ENCODE data around the gene GPR18.

Gene GPR18

DNA sequence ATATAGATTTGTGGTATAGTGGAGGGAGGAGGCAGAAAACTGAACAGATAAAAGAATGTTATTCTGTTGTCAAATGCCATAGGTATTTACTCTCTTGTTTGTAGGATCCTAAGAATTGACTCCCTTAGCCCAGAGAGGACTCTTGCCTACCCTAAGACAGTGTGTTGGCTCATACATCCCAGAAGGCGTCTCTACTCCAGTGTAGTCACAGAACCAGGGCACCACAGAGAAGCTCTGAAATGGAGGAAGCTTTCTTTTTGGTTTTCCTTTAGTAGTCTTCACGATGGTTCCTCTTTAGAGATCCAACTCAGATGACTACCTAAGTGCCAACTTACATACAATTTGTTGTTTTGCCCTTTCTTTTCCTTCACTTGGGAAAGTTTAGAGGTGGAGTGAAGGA is 35.0 kb upstream of the GPR18 start:
- Histone ChIP-seq H3K9me2 (replicated peaks; ENCODE audit: control insufficient read depth, low read length) (no peaks in the 10 kb centered on the region), H3K4me2 (ENCODE audit: low read length) (no peak overlapping the region), H3F3A (ENCODE audit: control insufficient read depth, insufficient read depth) (no peaks in the 10 kb centered on the region), H3K79me2 (ENCODE audit: control insufficient read depth, low read length) (no peaks in the 10 kb centered on the region), H3K9me3 (ENCODE audit: control insufficient read depth, insufficient read depth, low read length) (no peaks in the 10 kb centered on the region), H4K20me1 (ENCODE audit: control insufficient read depth, insufficient read depth, low read depth, low read length) (peaks cover 2% of the 10 kb centered on the region; the same call in 1 of the 2 replicates), H3K36me3 (ENCODE audit: control insufficient read depth, low read length) (peaks cover 8% of the 10 kb centered on the region; the same call in 1 of the 2 replicates), H3K4me3 (ENCODE audit: low read length) (no peak overlapping the region), H3K27ac (ENCODE audit: low read depth, low read length) (no peak overlapping the region), H3K27me3 (ENCODE audit: control insufficient read depth, low read length) (no peaks in the 10 kb centered on the region), H3K4me1 (ENCODE audit: control insufficient read depth, low read length) (peaks cover 11% of the 10 kb centered on the region)
- no peak for TF ChIP-seq EZH2phosphoT487 (IDR thresholded peaks at IDR 0.05; ENCODE audit: borderline replicate concordance, low read length)
- TF ChIP-seq, protein P1, sequence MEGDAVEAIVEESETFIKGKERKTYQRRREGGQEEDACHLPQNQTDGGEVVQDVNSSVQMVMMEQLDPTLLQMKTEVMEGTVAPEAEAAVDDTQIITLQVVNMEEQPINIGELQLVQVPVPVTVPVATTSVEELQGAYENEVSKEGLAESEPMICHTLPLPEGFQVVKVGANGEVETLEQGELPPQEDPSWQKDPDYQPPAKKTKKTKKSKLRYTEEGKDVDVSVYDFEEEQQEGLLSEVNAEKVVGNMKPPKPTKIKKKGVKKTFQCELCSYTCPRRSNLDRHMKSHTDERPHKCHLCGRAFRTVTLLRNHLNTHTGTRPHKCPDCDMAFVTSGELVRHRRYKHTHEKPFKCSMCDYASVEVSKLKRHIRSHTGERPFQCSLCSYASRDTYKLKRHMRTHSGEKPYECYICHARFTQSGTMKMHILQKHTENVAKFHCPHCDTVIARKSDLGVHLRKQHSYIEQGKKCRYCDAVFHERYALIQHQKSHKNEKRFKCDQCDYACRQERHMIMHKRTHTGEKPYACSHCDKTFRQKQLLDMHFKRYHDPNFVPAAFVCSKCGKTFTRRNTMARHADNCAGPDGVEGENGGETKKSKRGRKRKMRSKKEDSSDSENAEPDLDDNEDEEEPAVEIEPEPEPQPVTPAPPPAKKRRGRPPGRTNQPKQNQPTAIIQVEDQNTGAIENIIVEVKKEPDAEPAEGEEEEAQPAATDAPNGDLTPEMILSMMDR (IDR thresholded peaks at IDR 0.05; ENCODE audit: low read depth, low read length, poor library complexity, severe bottlenecking) = no peak

DNA sequence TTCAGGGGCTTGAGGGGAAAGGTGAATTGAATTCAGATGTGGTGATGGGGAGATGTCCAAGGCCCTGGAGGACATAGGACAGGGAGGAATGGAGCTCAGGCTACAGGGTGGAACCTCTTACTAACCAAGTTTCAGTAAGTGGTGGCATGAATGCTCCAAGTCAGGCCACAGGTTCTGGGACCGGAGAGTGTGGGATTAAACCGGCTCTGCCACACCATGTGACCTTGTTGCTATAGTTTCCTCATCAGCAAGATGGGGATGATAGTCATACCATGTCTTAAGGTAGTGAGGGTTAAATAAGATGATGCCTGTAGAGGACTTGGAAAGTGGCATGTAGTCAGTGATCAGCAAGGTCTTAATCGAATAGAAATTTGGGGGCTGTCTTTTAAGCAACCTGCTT is 32.7 kb upstream of the GPR18 start:
- H4K20me1 ChIP-seq (ENCODE audit: control insufficient read depth, insufficient read depth, low read depth, low read length) = peaks cover 2% of the 10 kb centered on the region; the same call in 1 of the 2 replicates
- H3K27ac ChIP-seq (ENCODE audit: low read depth, low read length) = no peak overlapping the region
- no peaks in the 10 kb centered on the region for H3K9me3 ChIP-seq (ENCODE audit: control insufficient read depth, insufficient read depth, low read length)
- no peaks in the 10 kb centered on the region for H3K9me2 ChIP-seq (replicated peaks; ENCODE audit: control insufficient read depth, low read length)
- no peaks in the 10 kb centered on the region for H3K79me2 ChIP-seq (ENCODE audit: control insufficient read depth, low read length)
- TF ChIP-seq, protein P1 (IDR thresholded peaks at IDR 0.05; ENCODE audit: low read depth, low read length, poor library complexity, severe bottlenecking) = no peak
- no peak for TF ChIP-seq EZH2phosphoT487 (IDR thresholded peaks at IDR 0.05; ENCODE audit: borderline replicate concordance, low read length)
- no peak overlapping the region for H3K4me2 ChIP-seq (ENCODE audit: low read length)
- H3K36me3 ChIP-seq (ENCODE audit: control insufficient read depth, low read length) = peaks cover 11% of the 10 kb centered on the region; the same call in 1 of the 2 replicates
- H3F3A ChIP-seq (ENCODE audit: control insufficient read depth, insufficient read depth) = no peaks in the 10 kb centered on the region
- no peaks in the 10 kb centered on the region for H3K4me1 ChIP-seq (ENCODE audit: control insufficient read depth, low read length)
- H3K4me3 ChIP-seq (ENCODE audit: low read length) = no peak overlapping the region
- H3K27me3 ChIP-seq (ENCODE audit: control insufficient read depth, low read length) = no peaks in the 10 kb centered on the region

DNA sequence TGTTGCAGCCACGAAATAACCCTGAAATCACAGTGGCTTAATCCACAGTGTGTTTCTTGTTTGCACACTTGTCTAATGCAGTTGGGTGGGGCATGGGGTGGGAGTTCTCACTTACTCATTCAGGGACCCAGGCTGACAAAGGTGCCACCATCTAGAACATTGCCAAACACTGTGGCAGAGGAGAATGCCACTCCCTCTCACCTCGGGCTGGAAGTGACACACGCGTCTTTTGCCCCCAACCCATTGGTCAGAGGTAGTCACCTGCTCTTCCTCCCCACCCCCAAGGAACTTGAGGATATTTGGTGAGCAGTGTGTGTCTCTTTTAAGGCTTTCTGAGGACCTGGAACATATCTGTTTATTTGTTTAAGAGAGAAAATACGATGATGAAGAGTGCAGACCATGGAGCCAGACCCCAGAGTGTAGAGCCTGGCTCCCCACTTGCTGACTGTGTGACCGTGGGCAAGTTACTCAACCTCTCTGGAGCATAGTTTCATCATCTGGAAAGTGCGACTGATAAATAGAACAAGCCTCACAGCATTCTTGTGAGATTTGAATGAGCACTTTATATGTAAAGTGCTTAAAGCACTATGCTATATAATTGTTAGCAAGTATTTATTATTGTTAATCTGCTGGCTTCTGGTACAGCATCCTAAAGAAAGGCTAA is 31.6 kb upstream of the GPR18 start:
- Histone ChIP-seq H3K27ac (ENCODE audit: low read depth, low read length) (no peak overlapping the region), H3K4me1 (ENCODE audit: control insufficient read depth, low read length) (no peaks in the 10 kb centered on the region), H3K79me2 (ENCODE audit: control insufficient read depth, low read length) (no peaks in the 10 kb centered on the region), H3K4me2 (ENCODE audit: low read length) (no peak overlapping the region), H3K9me2 (replicated peaks; ENCODE audit: control insufficient read depth, low read length) (no peaks in the 10 kb centered on the region), H3K27me3 (ENCODE audit: control insufficient read depth, low read length) (no peaks in the 10 kb centered on the region), H3F3A (ENCODE audit: control insufficient read depth, insufficient read depth) (no peaks in the 10 kb centered on the region), H3K9me3 (ENCODE audit: control insufficient read depth, insufficient read depth, low read length) (no peaks in the 10 kb centered on the region), H3K4me3 (ENCODE audit: low read length) (no peak overlapping the region), H3K36me3 (ENCODE audit: control insufficient read depth, low read length) (peaks cover 4% of the 10 kb centered on the region; the same call in 1 of the 2 replicates), H4K20me1 (ENCODE audit: control insufficient read depth, insufficient read depth, low read depth, low read length) (peaks cover 3% of the 10 kb centered on the region; the same call in 1 of the 2 replicates)
- no peak for TF ChIP-seq EZH2phosphoT487 (IDR thresholded peaks at IDR 0.05; ENCODE audit: borderline replicate concordance, low read length)
- TF ChIP-seq, protein P1 (IDR thresholded peaks at IDR 0.05; ENCODE audit: low read depth, low read length, poor library complexity, severe bottlenecking) = no peak
